ENCODE measurements around the gene DLG2.

- TF ChIP-seq CTCF (IDR thresholded peaks at IDR 0.05; ENCODE audit: low read length): no peak
- no peak for TF ChIP-seq EZH2 (IDR thresholded peaks at IDR 0.05; ENCODE audit: borderline replicate concordance, low read length)
Measured at GRCh38 chr11:83464160-83464944, 2162.8 kb downstream of the DLG2 start.

Measured in OCI-LY1 (cell line).